BJ (cell line): ENCODE results near the gene LMO1. TPM values are rescaled to one million over a fixed set of nuclear protein-coding genes. Genes with fewer than 3 reads are reported as not detected.

Experiments used
- CTCF ChIA-PET: fragments of 350-600 bp; formaldehyde crosslinking; extraction: SDS; loops from one replicate; lab custom pipeline; 2021; ENCODE audit warnings: antibody characterized with exemption, inconsistent platforms; lab: Yijun Ruan, JAX
- POLR2A ChIA-PET: fragments of 300-600 bp; sonication (Branson Sonifier 250); formaldehyde crosslinking; extraction: SDS; loops from one replicate; lab custom pipeline; 2021; ENCODE audit warnings: antibody characterized with exemption; lab: Charles Lee
- DNase-seq: peaks from one replicate; pipeline ENCODE4 v3.0.0-alpha.2; 2011; ENCODE audit warnings: low read depth
- H3K27me3 ChIP-seq: 2 replicates; pipeline ENCODE4 v1.6.0; 2011; ENCODE audit warnings: low read length; ENCODE audit not compliant: control insufficient read depth, insufficient read depth
- H3K36me3 ChIP-seq: 2 replicates; pipeline ENCODE4 v1.5.1; 2011; ENCODE audit warnings: low read length; ENCODE audit not compliant: control insufficient read depth, insufficient read depth
- H3K4me3 ChIP-seq: 2 replicates; pipeline ENCODE4 v1.5.1; 2011; ENCODE audit warnings: low read depth, mild to moderate bottlenecking, control low read depth, low read length
- CTCF ChIP-seq: IDR thresholded peaks from 2 replicates; pipeline ENCODE4 v1.5.1; 2011; ENCODE audit warnings: low read depth, mild to moderate bottlenecking, control low read depth, inconsistent platforms, low read length, moderate library complexity; ENCODE audit not compliant: insufficient read depth
- polyA plus RNA-seq: library from polyadenylated mRNA; depleted of rRNA; stranded (reverse); fragments of >200 nt; gene quantifications from 2 replicates; pipeline ENCODE4 v1.2.3, GENCODE V29; 2011

The LMO1 gene
- polyA plus RNA-seq, 1 experiment: not detected

GRCh38 chr11:8239536-8240228 is 24.0 kb downstream of the LMO1 start:
- no peak for TF ChIP-seq CTCF
- CTCF ChIA-PET: interaction anchor here (1.1 to 2.0 kb wide), 3 partner anchors 14 to 327 kb away, joined by 3 to 6 read pairs (median 3); partner anchors contain the start of gene LMO1
- DNase-seq: no peak
- Histone ChIP-seq H3K27me3 (peaks cover 11% of the 10 kb centered on the region), H3K36me3 (no peaks in the 10 kb centered on the region), H3K4me3 (no peak overlapping the region)
- POLR2A ChIA-PET: no interaction called here

- POLR2A ChIA-PET: no interaction called here
- DNase-seq: no peak
- Histone ChIP-seq H3K4me3 (no peak overlapping the region), H3K36me3 (no peaks in the 10 kb centered on the region), H3K27me3 (peaks cover 11% of the 10 kb centered on the region)
- CTCF ChIA-PET: interaction anchor here (1.1 to 2.0 kb wide), 3 partner anchors 15 to 328 kb away, joined by 3 to 6 read pairs (median 3); partner anchors contain the start of gene LMO1
- TF ChIP-seq CTCF: no peak
These were observed 24.6 kb downstream of the LMO1 start for GRCh38 chr11:8239040-8239439.

- ChIA-PET POLR2A (no interaction called here), CTCF (interaction anchor here (1.2 to 1.6 kb wide), 2 partner anchors 9 to 26 kb away, joined by 3 to 10 read pairs; partner anchors contain the start of gene LMO1)
- TF ChIP-seq CTCF: no peak
- Histone ChIP-seq H3K4me3 (no peak overlapping the region), H3K36me3 (no peaks in the 10 kb centered on the region), H3K27me3 (peaks cover 10% of the 10 kb centered on the region)
- no peak for DNase-seq
These were observed 26.2 kb downstream of the LMO1 start for GRCh38 chr11:8237453-8237852.

GRCh38 chr11:8235925-8236324 is 27.8 kb downstream of the LMO1 start:
- CTCF ChIA-PET: no interaction called here
- Histone ChIP-seq H3K27me3 (peaks cover 4% of the 10 kb centered on the region; the same call in 1 of the 2 replicates), H3K4me3 (no peak overlapping the region), H3K36me3 (no peaks in the 10 kb centered on the region)
- no peak for TF ChIP-seq CTCF
- POLR2A ChIA-PET: no interaction called here
- DNase-seq: no peak

- TF ChIP-seq CTCF: no peak
- Histone ChIP-seq H3K36me3 (no peaks in the 10 kb centered on the region), H3K27me3 (peaks cover 4% of the 10 kb centered on the region; the same call in 1 of the 2 replicates), H3K4me3 (no peak overlapping the region)
- no peak for DNase-seq
- CTCF ChIA-PET: interaction anchor here (0.8 to 3.6 kb wide), 2 partner anchors 29 to 81 kb away, joined by 3 to 17 read pairs; partner anchors contain the start of gene LMO1
- POLR2A ChIA-PET: no interaction called here
These were observed 28.8 kb downstream of the LMO1 start for GRCh38 chr11:8234910-8235309.
